Stimulated activated CD4-positive, alpha-beta T cell treated with anti-CD3 and anti-CD28 coated beads, Interleukin-2, amount 100 ng/mL, for 48 hours (primary cell): ENCODE measurements around the gene TPI1.

ENCODE experiments used
- DNase-seq, 2 donors: peaks; one replicate each; pipeline ENCODE4 v3.0.0-alpha.2; 2020

The TPI1 gene

DNA sequence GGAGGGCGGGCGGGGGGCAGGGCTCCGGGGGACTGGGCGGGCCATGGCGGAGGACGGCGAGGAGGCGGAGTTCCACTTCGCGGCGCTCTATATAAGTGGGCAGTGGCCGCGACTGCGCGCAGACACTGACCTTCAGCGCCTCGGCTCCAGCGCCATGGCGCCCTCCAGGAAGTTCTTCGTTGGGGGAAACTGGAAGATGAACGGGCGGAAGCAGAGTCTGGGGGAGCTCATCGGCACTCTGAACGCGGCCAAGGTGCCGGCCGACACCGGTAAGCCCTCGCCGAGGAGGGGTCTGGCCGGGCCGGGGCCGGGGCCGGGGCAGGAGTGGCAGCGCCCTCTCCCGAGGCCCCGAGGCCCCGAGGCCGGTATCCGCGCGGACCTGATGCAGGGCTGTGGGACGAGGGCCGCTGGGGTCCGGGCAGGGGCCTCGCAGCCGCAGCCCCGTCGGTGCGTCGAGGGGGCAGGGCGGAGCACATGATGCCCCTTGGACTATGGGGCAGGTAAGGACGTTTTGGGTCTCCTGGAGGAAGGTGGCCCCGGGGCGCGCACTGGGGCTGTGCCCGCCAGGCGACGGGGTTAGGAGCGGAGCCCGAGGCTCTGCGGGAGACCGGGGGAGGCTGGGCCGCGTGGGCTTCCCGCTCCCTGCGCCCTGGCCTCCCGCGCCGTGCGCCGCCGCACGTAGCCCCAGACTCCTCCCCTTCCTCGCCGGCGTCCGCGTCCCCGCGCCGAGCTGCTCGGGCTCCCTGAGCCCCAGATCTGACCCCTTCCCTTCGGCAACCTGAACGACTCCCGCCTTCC, at the start of gene TPI1:
Gene TPI1, plus strand, starts transcription at position 119 of the 798 bp plus-strand sequence. Its CDS starts 36 bp downstream, at position 155.
- DNase-seq, result peak; percentile 73 to 82

DNA sequence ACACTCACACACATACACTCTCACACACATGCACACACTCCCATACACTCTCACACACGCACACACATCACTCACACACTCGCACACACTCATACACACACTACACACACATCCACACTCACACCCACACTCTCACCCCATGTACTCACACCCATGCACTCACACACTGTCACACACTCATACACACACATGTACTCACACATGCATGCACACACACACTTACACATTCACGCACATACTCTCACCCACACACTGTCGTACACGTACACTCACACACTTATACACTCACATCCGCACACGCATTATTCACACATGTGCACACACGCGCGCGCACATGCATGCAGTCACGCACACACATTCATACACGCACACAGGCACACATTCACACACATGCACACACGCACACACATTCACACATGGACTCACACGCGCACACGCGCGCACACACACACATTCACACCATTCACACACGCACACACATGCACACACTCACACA, 49.6 kb upstream of the TPI1 start:
- DNase-seq, result no peak

DNA sequence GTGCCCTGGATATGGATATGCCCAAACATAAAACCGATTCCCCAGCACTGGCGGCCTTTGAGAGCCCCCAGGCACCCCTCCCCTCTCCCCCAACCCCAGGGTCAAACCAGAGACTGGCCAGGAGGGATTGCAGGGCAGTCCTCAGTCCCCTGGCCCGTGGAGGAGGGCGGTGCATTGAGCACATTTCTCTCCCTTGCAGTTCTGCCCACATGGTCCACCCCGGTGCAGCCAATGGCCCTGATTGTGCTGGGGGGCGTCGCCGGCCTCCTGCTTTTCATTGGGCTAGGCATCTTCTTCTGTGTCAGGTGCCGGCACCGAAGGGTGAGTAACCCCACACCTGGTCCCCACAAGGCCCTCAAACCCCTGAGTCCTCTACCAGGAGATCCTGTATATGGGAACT, 49.1 kb upstream of the TPI1 start:
- DNase-seq, result no peak

DNA sequence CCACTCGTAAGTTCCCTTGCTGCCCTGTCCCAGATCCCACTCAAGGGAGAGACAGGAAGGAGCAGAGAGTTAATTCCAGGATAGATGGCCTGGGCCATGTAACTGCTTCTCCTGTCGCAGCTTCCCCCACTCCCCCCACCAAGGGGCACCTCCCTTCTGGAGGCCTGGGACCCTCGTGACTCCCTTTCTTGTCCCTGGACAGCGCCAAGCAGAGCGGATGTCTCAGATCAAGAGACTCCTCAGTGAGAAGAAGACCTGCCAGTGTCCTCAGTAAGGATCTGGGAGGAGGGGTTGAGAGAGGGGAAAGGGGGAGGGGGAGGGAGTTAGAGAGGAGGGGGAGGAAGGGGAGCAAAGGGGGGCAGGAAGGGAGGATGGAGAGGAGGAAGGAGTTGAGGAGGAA, 48.7 kb upstream of the TPI1 start:
- no peak for DNase-seq

DNA sequence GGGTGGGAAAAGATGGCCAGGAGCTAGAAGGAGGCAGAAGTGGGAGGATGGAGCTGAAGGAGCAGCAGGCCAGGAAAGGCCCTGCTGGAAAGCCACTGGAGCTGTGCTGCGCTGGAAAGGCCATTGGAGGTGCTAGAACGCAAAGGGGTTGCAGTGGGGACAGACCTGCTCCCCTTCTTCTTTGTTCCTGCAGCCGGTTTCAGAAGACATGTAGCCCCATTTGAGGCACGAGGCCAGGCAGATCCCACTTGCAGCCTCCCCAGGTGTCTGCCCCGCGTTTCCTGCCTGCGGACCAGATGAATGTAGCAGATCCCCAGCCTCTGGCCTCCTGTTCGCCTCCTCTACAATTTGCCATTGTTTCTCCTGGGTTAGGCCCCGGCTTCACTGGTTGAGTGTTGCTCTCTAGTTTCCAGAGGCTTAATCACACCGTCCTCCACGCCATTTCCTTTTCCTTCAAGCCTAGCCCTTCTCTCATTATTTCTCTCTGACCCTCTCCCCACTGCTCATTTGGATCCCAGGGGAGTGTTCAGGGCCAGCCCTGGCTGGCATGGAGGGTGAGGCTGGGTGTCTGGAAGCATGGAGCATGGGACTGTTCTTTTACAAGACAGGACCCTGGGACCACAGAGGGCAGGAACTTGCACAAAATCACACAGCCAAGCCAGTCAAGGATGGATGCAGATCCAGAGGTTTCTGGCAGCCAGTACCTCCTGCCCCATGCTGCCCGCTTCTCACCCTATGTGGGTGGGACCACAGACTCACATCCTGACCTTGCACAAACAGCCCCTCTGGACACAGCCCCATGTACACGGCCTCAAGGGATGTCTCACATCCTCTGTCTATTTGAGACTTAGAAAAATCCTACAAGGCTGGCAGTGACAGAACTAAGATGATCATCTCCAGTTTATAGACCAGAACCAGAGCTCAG, 48.0 kb upstream of the TPI1 start:
- no peak for DNase-seq

DNA sequence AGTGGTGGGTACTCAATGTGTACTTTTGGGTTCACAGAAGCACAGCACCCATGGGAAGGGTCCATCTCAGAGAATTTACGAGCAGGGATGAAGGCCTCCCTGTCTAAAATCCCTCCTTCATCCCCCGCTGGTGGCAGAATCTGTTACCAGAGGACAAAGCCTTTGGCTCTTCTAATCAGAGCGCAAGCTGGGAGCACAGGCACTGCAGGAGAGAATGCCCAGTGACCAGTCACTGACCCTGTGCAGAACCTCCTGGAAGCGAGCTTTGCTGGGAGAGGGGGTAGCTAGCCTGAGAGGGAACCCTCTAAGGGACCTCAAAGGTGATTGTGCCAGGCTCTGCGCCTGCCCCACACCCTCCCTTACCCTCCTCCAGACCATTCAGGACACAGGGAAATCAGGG, 47.2 kb upstream of the TPI1 start:
- DNase-seq, result no peak

DNA sequence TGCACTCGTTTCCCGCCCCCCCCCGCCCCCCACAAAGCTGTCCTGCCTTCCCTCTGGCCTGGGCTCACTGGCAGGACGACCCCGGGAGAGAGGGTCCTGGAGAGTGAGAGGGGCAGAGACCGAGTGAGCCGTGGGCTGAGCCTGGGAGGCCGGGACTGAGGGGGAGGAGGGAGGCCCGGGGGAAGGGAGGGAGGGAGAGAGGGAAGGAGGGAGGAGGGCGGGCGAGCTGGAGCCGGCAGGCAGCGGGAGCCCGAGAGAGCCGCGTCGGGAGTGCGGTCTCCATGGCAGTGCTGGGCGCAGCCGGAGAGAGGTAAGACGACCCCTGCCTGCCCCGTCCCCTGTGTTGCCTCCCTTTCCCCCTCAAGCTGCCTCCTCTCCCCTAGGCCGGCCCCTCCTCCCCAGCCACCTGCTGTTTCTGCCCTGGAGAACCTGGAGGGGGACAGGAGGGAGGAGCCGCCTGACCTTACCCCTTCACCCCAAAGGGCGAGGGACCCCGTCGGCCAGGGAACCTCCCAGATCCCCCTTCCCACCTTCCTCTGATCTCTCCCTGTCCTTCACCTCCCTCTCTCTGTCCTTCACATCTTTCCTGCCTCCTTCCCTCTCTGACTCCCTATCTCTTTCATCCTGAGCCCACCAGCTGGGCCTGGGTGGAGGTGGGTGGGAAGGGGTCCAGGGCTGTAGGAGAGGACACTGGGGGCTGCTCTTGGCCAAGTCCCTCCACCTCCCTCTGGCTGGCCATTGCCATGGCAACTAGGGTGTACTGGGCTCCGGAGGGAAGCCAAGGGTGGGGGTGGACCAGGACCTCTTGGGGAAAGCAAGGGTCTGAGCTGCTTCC, 45.5 kb upstream of the TPI1 start, which contains the start of gene GPR162:
Gene GPR162, plus strand, starts transcription at position 231 of the 835 bp plus-strand sequence. CDS start 2,078 bp downstream, outside the sequence.
- no peak for DNase-seq

DNA sequence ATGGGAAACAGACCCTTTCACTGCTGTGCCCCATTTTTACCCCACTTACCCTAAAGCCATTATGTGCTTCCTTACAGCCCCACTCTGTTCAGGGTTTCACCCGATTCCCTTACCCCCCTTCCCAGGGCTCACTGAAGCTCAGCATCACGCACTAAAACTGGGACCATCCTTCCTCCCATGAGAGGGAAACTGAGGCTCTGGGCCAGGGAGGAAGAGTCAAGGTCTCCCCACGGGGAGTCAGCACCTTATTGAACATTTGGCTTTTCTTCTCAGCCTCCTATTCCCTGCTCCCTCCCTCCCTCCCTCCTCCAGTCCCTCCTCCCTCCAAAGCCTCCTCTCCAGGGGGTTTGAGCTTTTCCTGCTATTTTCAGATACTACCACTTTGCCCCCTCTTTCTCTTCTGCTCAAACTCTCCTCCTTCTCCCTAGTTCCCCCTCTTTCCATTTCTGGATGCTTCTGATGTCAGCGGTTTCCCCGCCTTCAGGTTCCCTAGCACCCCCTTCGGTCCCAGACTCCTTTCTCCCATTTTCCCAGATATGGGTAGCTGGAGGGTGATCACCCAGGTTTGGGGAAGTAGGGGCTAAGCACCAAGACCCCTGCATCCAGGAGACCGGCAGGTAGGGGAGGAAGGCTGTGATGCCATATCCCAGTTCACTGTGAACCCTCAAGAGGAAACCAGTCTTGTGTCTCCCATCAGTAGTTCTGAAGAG, 44.8 kb upstream of the TPI1 start:
- DNase-seq, result no peak

DNA sequence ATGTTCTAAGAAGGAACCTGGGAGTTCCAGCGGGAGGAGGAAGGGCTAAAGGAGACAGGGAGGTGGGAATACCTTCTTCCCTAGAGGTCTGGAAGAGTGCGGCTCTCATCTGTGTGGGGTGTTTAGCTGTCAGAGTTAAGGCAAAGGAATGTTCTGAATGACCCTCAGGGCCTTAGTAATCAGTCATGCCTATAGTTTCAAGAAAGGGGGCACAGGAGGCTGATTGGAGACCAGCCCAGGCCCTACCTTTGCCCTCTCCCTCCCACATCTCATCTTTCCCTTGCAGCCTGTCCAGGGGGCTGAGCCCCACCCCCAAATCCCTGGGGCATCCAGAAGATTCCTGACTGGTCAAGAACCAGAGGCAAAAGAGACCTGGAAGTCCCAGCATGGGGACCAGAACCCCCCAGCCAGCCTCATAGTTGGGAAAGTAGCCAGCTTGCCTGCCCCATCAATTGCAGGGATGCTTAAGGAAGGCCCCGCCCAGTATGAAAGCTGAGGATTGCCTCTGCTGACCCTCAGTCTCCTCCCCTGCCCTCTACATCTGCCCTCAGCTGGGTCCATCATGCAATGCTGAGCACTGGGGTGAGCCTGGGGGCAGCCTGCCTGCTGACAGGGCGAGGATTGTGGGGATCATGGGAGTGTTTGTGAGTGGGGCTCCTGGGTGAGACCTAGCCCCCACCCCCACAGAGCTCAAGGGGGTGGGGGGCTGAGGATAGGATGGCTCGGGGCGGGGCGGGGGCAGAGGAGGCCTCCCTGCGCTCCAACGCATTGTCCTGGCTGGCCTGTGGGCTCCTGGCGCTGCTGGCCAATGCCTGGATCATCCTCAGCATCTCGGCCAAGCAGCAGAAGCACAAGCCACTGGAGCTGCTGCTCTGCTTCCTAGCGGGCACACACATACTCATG, 43.9 kb upstream of the TPI1 start:
- no peak for DNase-seq

DNA sequence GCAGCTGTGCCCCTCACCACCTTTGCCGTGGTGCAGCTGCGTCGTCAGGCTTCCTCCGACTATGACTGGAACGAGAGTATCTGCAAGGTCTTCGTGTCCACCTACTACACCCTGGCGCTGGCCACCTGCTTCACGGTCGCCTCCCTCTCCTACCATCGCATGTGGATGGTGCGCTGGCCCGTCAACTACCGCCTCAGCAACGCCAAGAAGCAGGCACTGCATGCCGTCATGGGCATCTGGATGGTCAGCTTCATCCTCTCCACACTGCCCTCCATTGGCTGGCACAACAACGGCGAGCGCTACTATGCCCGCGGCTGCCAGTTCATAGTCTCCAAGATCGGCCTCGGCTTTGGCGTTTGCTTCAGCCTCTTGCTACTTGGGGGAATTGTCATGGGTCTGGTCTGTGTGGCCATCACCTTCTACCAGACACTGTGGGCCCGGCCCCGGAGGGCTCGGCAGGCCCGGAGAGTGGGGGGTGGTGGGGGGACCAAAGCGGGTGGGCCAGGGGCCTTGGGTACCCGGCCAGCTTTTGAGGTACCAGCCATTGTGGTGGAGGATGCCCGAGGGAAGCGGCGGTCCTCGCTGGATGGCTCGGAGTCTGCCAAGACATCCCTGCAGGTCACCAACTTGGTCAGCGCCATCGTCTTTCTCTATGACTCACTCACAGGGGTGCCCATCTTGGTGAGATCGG, 43.1 kb upstream of the TPI1 start:
- no peak for DNase-seq

DNA sequence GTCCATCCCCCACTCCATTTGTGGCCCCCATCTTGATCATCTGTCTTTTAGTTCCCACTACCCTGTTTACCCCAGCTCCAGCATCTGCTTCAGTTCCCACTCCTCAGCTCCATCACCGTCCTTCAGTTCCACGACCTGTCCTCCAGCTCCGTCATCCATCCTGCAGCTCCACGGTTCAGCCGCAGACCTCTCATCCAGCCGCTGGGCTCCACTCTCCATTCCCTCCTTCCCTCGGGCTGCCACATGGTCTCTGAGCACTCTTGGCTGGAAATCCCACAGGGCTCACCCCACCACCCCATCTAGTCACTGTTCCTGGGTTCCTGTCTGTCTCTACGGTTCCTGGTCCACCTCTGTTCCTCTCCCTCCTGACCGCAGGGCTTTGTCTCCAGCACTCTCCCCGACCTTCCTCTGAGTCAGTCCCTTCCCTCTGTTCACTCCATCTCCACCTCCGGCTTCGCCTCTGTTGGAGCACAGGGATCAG, 42.4 kb upstream of the TPI1 start:
- no peak for DNase-seq

DNA sequence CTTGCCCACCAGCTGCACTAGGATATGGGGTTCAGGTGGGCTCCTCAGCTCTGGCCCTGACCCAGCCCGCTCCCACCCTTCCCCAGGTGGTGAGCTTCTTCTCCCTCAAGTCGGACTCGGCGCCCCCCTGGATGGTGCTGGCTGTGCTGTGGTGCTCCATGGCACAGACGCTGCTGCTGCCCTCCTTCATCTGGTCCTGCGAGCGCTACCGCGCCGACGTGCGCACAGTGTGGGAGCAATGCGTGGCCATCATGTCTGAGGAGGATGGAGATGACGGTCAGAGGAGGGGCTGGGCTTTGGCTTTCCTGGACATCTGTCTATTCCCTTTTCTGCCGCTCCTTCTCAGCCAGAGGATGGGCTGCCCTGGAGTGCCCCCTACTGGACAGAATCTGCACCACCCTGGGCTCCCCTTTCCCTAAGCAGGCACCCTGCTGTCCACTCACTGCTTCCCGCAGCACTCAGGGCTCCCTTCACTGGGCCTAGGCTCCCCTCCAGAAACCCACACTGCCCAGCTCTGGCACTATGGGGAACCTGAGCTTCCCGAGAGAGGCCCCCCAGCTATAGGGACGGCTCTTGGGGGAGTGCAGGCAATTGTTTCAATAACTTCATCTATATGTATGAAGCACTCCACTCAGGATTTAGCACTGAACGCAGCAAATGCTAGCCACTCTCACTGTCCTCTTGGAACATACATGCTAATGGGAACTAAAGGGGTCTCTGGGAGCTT, 41.8 kb upstream of the TPI1 start:
- DNase-seq, result peak; percentile 91 to 92

DNA sequence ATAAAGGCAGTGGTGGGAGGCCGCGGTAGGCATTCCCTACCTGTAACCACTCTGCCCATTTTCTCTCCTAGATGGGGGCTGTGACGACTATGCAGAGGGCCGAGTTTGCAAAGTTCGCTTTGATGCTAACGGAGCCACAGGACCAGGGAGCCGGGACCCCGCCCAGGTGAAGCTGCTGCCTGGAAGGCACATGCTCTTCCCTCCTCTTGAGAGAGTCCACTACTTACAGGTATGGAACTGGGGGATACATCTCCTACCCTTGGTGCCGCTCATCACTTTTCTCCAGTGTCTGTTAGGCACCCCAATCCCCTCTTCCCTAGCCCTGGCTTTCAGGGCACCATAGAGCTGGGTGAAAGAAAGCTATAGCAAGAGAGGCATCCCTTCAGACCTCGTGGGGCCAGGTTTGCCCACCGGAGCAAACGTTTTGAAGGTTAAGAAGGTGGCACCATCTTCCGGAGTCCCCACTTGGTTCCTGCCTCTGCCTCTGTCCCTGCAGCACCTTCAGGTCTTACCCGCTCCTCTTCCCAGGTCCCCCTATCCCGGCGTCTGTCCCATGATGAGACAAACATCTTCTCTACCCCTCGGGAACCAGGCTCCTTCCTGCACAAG, 41.1 kb upstream of the TPI1 start:
- DNase-seq, result no peak

DNA sequence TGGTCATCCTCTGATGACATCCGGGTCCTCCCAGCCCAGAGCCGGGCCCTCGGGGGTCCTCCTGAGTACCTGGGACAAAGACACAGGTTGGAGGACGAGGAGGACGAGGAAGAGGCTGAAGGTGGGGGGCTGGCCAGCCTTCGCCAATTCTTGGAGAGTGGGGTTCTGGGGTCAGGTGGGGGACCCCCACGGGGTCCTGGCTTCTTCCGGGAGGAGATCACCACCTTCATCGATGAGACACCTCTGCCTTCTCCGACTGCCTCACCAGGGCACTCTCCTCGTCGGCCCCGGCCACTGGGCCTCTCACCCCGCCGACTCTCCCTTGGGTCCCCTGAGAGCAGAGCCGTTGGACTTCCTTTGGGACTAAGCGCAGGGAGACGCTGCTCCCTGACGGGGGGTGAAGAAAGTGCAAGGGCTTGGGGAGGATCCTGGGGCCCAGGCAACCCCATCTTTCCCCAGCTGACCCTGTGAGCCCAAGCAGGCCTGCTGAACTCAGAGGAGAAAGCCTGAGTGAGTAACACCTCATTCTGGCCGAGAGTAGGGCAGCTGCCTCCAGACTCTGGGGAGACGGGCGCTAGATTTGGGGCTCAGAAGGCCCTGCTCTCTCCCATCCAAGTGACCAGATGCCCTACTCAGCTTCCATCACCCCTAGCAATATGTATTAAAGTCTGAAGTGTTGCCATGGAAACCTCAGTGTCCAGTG, 40.4 kb upstream of the TPI1 start:
- no peak for DNase-seq

DNA sequence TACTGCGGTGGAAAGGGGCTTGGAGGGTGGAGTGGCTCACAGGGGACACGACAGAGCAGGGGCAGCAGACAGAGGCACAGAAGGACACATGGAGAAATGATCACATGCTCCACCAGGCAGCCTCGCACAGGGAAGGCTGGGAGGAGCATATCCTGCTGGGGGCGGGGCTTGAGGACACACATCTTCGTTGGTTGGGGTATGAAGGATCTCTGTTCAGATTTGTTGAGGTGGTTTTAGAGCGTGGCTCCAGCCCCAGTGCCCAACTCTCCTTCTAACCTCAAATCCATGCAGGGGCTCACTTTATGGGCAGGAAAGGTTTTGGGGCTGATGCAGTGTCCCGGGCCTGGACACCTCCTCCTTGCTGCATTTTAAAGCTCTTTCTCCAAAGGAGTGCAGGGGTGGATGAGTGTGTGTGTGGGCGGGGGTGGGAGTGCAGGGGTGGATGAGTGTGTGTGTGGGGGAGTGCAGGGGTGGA, 39.9 kb upstream of the TPI1 start:
- peak; percentile 50 to 52 for DNase-seq

DNA sequence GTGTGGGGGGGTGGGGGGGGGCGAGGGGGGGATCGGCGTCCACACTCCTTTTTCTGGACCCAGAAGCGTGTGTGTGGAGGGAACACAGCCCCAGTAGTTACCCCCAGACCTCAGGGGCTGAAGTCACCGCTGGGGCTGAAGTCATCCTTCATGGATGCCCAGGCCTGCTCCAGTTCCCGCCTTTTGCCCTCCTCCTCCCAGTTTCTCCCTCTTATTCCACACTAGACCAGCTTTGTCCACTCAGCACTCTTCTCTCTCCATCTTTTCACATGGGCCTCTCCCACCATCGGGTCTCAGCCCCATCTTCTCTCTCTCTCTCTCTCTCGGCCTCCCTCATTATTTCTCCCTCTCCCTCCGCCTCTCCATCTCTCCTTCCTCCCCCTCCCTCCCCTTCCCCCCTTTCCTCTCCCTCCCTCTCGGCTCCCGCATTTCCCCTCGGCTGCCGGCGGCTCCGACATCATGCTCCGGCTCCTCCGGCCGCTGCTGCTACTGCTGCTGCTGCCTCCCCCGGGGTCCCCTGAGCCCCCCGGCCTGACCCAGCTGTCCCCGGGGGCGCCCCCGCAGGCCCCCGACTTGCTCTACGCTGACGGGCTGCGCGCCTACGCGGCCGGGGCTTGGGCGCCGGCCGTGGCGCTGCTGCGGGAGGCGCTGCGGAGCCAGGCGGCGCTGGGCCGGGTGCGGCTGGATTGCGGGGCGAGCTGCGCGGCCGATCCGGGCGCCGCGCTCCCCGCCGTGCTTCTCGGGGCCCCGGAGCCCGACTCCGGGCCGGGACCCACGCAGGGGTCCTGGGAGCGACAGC, 39.1 kb upstream of the TPI1 start, which contains the start of gene P3H3:
Gene P3H3, plus strand, starts transcription at position 426 of the 799 bp plus-strand sequence. Its CDS starts 34 bp downstream, at position 460.
- no peak for DNase-seq
